Spleen (tissue), 11 donors: ENCODE data around the gene SEMA5A. TPM values are rescaled to one million over a fixed set of nuclear protein-coding genes. Genes with fewer than 3 reads are reported as not detected.

Experiments used
- DNase-seq: peaks from one replicate; pipeline ENCODE4 v3.0.0-alpha.2; 2020
- H3K27ac ChIP-seq, 8 donors: fragments of 200-600 bp; sonication (generic) in 7 of 8; 1 replicate in 4 of 8; 2 replicates in 4 of 8; pipeline versions ENCODE4 v1.5.0 to v1.8.0; 2016 to 2021; ENCODE audit warnings: inconsistent platforms in 4 of 8, mild to moderate bottlenecking in 4 of 8, moderate library complexity in 1 of 8
- H3K27me3 ChIP-seq, 7 donors: fragments of 200-600 bp; sonication (generic) in 6 of 7; replicated peaks in 1 of 7; 1 replicate in 4 of 7; 2 replicates in 3 of 7; pipeline versions ENCODE4 v1.5.0 to v1.8.0; 2016 to 2021; ENCODE audit warnings: inconsistent platforms in 3 of 7, mild to moderate bottlenecking in 1 of 7
- H3K36me3 ChIP-seq, 6 donors: fragments of 200-600 bp; sonication (generic) in 5 of 6; 1 replicate in 4 of 6; 2 replicates in 2 of 6; pipeline versions ENCODE4 v1.5.0 to v1.8.0; 2016 to 2021; ENCODE audit warnings: inconsistent platforms in 2 of 6
- H3K4me1 ChIP-seq, 6 donors: fragments of 200-600 bp; sonication (generic) in 5 of 6; 1 replicate in 3 of 6; 2 replicates in 3 of 6; pipeline versions ENCODE4 v1.5.0 to v1.8.0; 2016 to 2021; ENCODE audit warnings: inconsistent platforms in 3 of 6
- H3K4me3 ChIP-seq, 8 donors: fragments of 200-600 bp; sonication (generic) in 7 of 8; 1 replicate in 4 of 8; 2 replicates in 4 of 8; pipeline versions ENCODE4 v1.5.0 to v1.8.0; 2016 to 2021; ENCODE audit warnings: inconsistent platforms in 4 of 8, mild to moderate bottlenecking in 4 of 8, moderate library complexity in 2 of 8
- H3K9me3 ChIP-seq, 8 donors: fragments of 200-600 bp; sonication (generic) in 7 of 8; 1 replicate in 4 of 8; 2 replicates in 4 of 8; pipeline versions ENCODE4 v1.5.0 to v1.8.0; 2016 to 2021; ENCODE audit warnings: inconsistent platforms in 4 of 8
- CTCF ChIP-seq, 11 experiments: fragments of 200-600 bp in 7 of 11; fragments of 450-650 bp in 4 of 11; sonication (generic) in 4 of 11; IDR thresholded peaks in 8 of 11; conservative IDR thresholded peaks in 3 of 11; 1 replicate in 7 of 11; 2 replicates in 4 of 11; pipeline versions ENCODE4 v1.4.0 to v1.8.0; 2016 to 2021; ENCODE audit warnings: antibody characterized with exemption in 11 of 11, inconsistent platforms in 4 of 11, mild to moderate bottlenecking in 1 of 11
- POLR2A ChIP-seq, 3 donors: fragments of 450-650 bp; IDR thresholded peaks; one replicate each; pipeline ENCODE4 v1.5.1; 2017; ENCODE audit warnings: antibody characterized with exemption in 3 of 3, mild to moderate bottlenecking in 1 of 3
- POLR2AphosphoS5 ChIP-seq, 3 donors: sonication (generic); formaldehyde crosslinking; IDR thresholded peaks; one replicate each; pipeline ENCODE4 v1.5.1; 2017; ENCODE audit warnings: antibody characterized with exemption in 3 of 3
- WGBS, 5 donors: extraction: QIAGEN DNeasy Blood & Tissue Kit in 3 of 5; methylation state at CpG; one replicate each; pipeline versions ENCODE4 v1.1.5 to v1.1.7; 2013 to 2018; 5-methylcytosine and 5-hydroxymethylcytosine counted together
- intact Hi-C: fragments of 100-400 bp; cut with DNase I; formaldehyde crosslinking; loops from one replicate; pipeline ENCODE4 v1.15.0; 2023; ENCODE audit warnings: low total_unique reads
- polyA plus RNA-seq, 3 donors: library from polyadenylated mRNA; stranded (reverse); fragments of 200-250 nt; gene quantifications; one replicate each; pipeline ENCODE4 v1.2.1, GENCODE V29; 2013
- total RNA-seq, 7 donors: library from RNA; depleted of rRNA in 3 of 7; stranded (reverse); fragments of >200 nt in 3 of 7; fragmentation: NEBNext Ultra II Directional in 4 of 7; extraction: Animal tissue kit (Norgen Biotek cat#: 25700) in 4 of 7; gene quantifications; one replicate each; pipeline versions ENCODE4 v1.1.0 to v1.2.1, GENCODE V29; 2016 to 2021
- donor health status: healthy with polysubstance abuse.
- donor health status: DM: no; HTN: no; CAD: no; lungs with moderate emphysema.
- donor health status: DM: no; HTN: no; CAD: no.
- donor health status: Bipolar disorder and iron deficiency.
- donor health status: healthy.
- donor health status: DM: no; HTN: no; CAD: no.
- donor health status: DM: yes; HTN: yes; CAD: no.

The SEMA5A gene
- total and polyA plus RNA-seq, 10 donors: 1.4 to 30.9 (median 13.1) TPM

DNA sequence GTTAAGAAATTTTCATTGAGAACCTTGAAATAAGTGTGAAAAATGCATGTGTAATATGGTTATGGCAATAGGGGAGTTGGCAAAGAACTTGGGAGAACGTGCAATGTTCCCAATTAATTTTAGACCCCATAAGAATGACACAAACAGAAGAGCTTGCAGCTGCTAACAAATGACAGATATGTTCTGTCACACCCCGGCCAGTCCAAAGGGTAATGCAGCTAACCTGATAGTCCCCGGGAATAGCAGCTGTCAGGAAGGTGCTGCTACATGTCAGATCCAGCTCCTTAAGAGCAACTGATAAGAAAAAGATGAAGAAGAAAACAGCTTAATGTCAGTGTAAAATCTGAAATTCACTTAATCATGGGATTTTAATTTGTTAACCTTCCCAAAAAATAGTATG is 30.4 kb downstream of the SEMA5A start:
- Histone ChIP-seq H3K4me1 (no peaks in the 10 kb centered on the region), H3K9me3 (no peaks in the 10 kb centered on the region), H3K4me3 (no peak overlapping the region), H3K27me3 (no peaks in the 10 kb centered on the region), H3K27ac (no peak overlapping the region), H3K36me3 (no peaks in the 10 kb centered on the region)
- WGBS, 5 donors: 48 to 72% (median 63%) methylated on average over 3 of the region's 3 CpGs
- TF ChIP-seq CTCF (IDR thresholded peaks at IDR 0.05 in 8 of 11, conservative IDR thresholded peaks at IDR 0.05 in 3 of 11): no peak
- no peak for TF ChIP-seq POLR2AphosphoS5 (IDR thresholded peaks at IDR 0.05)
- no peak for TF ChIP-seq POLR2A (IDR thresholded peaks at IDR 0.05)
- intact Hi-C loops: no loop called here
- DNase-seq: no peak

DNA sequence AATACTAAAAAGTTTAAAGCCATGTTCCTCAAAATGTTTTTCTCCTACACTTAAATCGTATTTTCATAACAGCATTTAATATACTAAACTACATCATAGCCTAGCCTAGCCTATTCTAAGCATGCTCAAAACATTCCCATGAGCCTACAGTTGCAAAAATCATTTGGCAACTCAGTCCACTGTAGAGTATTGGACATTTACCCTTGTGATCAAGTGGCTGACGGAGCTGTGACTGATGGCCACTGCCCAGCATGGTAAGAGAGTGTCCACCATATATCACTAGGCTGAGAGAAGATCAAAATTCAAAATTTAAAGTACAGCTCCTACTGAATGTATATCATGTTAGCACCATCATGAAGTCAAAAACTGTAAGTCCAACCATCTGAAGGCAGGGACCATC is 30.9 kb downstream of the SEMA5A start:
- H3K4me1 ChIP-seq: no peaks in the 10 kb centered on the region
- H3K27me3 ChIP-seq: no peaks in the 10 kb centered on the region
- no peak overlapping the region for H3K4me3 ChIP-seq
- no peaks in the 10 kb centered on the region for H3K9me3 ChIP-seq
- no peak for TF ChIP-seq POLR2AphosphoS5 (IDR thresholded peaks at IDR 0.05)
- TF ChIP-seq CTCF (IDR thresholded peaks at IDR 0.05 in 8 of 11, conservative IDR thresholded peaks at IDR 0.05 in 3 of 11): no peak
- no peak for TF ChIP-seq POLR2A (IDR thresholded peaks at IDR 0.05)
- H3K36me3 ChIP-seq: no peaks in the 10 kb centered on the region
- no peak overlapping the region for H3K27ac ChIP-seq
- WGBS, 5 donors: 67 to 81% (median 75%) methylated on average over 2 of the region's 2 CpGs
- intact Hi-C loops: no loop called here
- DNase-seq: no peak

DNA sequence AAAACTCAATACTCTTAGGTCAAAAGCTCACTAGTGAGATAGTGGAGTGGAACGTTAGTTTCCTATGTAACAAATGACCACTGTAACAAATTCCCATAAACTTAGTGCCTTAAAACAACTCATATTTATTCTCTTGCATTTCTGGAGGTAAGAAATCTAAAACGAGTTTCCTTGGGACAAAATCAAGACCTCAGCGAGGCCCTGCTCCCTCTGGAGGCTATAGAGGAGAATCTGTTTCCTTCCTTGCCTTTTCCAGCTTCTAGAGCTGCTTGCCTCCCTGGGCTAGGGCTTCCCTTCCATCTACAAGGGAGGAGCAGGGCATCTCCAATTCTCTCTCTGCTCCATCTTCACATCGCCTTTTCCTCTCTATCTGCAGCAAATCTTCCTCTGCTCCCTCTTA is 32.0 kb downstream of the SEMA5A start:
- WGBS, 5 donors: 43 to 56% (median 47%) methylated on average over 4 of the region's 4 CpGs
- no peaks in the 10 kb centered on the region for H3K27me3 ChIP-seq
- no peak overlapping the region for H3K4me3 ChIP-seq
- H3K27ac ChIP-seq: no peak overlapping the region
- H3K4me1 ChIP-seq: no peaks in the 10 kb centered on the region
- no peak for TF ChIP-seq POLR2AphosphoS5 (IDR thresholded peaks at IDR 0.05)
- no peak for TF ChIP-seq CTCF (IDR thresholded peaks at IDR 0.05 in 8 of 11, conservative IDR thresholded peaks at IDR 0.05 in 3 of 11)
- no peak for TF ChIP-seq POLR2A (IDR thresholded peaks at IDR 0.05)
- no peaks in the 10 kb centered on the region for H3K36me3 ChIP-seq
- H3K9me3 ChIP-seq: no peaks in the 10 kb centered on the region
- DNase-seq: no peak
- intact Hi-C loops: no loop called here

DNA sequence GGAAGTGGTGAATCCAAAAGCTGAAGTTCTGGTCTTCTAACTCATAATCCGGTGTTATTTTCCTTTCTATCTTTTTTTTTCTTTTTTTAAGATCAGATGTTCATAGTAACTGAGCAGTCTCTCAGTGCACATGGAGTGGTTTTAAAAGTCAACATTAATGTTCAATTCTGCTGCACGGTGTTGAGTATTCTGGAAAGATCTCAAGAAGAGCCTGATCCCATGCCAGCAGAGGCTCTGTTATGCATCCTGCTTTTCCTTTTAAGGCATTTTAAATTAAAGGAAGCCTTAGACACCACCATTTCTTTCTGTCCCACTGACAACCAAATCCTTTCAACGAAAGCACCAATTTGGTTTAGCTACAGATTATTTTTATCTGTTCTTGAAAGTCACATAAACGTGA is 33.4 kb downstream of the SEMA5A start:
- intact Hi-C loops: no loop called here

More for the DNA sequence above, 33.4 kb downstream of the SEMA5A start:
- TF ChIP-seq CTCF (IDR thresholded peaks at IDR 0.05 in 8 of 11, conservative IDR thresholded peaks at IDR 0.05 in 3 of 11) (no peak), POLR2A (IDR thresholded peaks at IDR 0.05) (no peak), POLR2AphosphoS5 (IDR thresholded peaks at IDR 0.05) (no peak)
- Histone ChIP-seq H3K27me3 (no peaks in the 10 kb centered on the region), H3K36me3 (no peaks in the 10 kb centered on the region), H3K27ac (peak overlapping the region in 1 of 8 donors; percentile 22), H3K9me3 (peaks cover 0 to 2% (median 0%) of the 10 kb centered on the region in 8 donors), H3K4me1 (no peaks in the 10 kb centered on the region), H3K4me3 (no peak overlapping the region)
- no peak for DNase-seq
- WGBS, 5 donors: 62 to 76% (median 69%) methylated on average over 4 of the region's 4 CpGs
